ENCODE measurements around the gene PIPOX. TPM values are rescaled to one million over a fixed set of nuclear protein-coding genes. Genes with fewer than 3 reads are reported as not detected.

The PIPOX gene
- total and polyA plus RNA-seq, 2 of the 13 experiments (the other 11 are each of a cell fraction or from before 2014, with no cell fraction given): 87.3 to 154 TPM

GRCh38 chr17:29005936-29006511 is 36.9 kb upstream of the PIPOX start, which contains the start of gene SEZ6 (continued):
- no peak for TF ChIP-seq SNRNP70 (IDR thresholded peaks at IDR 0.05; ENCODE audit: low read depth, low read length)
- TF ChIP-seq KDM1A (CRISPR knock-in tag; IDR thresholded peaks at IDR 0.05): no peak
- TF ChIP-seq RFXANK (CRISPR knock-in tag; IDR thresholded peaks at IDR 0.05): peak; percentile 58; the same call in 1 of the 2 replicates
- no peak for TF ChIP-seq MAFG (CRISPR knock-in tag; IDR thresholded peaks at IDR 0.05)
- TF ChIP-seq PRDM15 (CRISPR knock-in tag; IDR thresholded peaks at IDR 0.05): peak; percentile 81
- peak; percentile 80 for TF ChIP-seq E2F1 (CRISPR knock-in tag; IDR thresholded peaks at IDR 0.05)
- TF ChIP-seq ZBTB1 (CRISPR knock-in tag; IDR thresholded peaks at IDR 0.05; ENCODE audit: borderline replicate concordance): peak; percentile 62; the same call in 1 of the 2 replicates
- no peak for TF ChIP-seq U2AF2 (IDR thresholded peaks at IDR 0.05; ENCODE audit: low read depth, low read length)
- TF ChIP-seq ZNF724P (CRISPR knock-in tag; IDR thresholded peaks at IDR 0.05; ENCODE audit: borderline replicate concordance): peak; percentile 95; the same call in 1 of the 2 replicates
- TF ChIP-seq HNF4G (IDR thresholded peaks at IDR 0.05; ENCODE audit: borderline replicate concordance, low read depth, low read length): no peak
- peak; percentile 63; the same call in 1 of the 2 replicates for TF ChIP-seq HNF4G (CRISPR knock-in tag; IDR thresholded peaks at IDR 0.05; ENCODE audit: borderline replicate concordance, low read depth)
- no peak for TF ChIP-seq ZNF337 (CRISPR knock-in tag; IDR thresholded peaks at IDR 0.05; ENCODE audit: borderline replicate concordance, low read depth)
- TF ChIP-seq RBAK (CRISPR knock-in tag; IDR thresholded peaks at IDR 0.05): no peak
- TF ChIP-seq ELF4 (CRISPR knock-in tag; IDR thresholded peaks at IDR 0.05; ENCODE audit: borderline replicate concordance): no peak
- TF ChIP-seq RARG (CRISPR knock-in tag; IDR thresholded peaks at IDR 0.05; ENCODE audit: low read depth): no peak
- no peak for TF ChIP-seq ZNF567 (CRISPR knock-in tag; IDR thresholded peaks at IDR 0.05; ENCODE audit: borderline replicate concordance)
- TF ChIP-seq ZNF407 (CRISPR knock-in tag; IDR thresholded peaks at IDR 0.05; ENCODE audit: not compliant biosample characterization): peak; percentile 34
